GM12873 (cell line): ENCODE data around the gene CORO2B.

Experiments
- TF ChIP-seq, protein P1 (sequence below): IDR thresholded peaks from 2 replicates; pipeline ENCODE4 v1.5.1; 2012; ENCODE audit warnings: low read depth, mild to moderate bottlenecking, moderate library complexity, low read length, control low read depth; ENCODE audit not compliant: insufficient read depth; ENCODE audit errors: missing control alignments

Gene CORO2B

DNA sequence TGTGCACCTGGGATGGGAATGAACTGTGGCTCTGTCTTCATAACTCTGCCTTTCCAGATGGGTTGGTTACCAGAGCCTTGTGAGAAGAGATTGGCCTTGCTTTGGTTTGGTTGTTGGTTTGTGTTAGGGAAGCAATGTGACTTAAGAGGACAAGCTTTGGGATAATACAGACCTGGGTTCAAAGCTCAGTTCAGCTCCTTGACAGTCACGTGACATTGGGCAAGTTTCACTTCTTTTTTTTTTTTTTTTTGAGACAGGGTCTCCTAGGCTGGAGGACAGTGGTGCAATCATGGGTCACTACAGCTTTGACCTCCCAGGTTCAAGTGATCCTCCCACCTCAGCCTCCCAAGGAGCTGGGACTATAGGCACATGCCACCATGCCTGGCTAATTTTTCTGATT, 42.7 kb downstream of the CORO2B start:
- TF ChIP-seq, protein P1, sequence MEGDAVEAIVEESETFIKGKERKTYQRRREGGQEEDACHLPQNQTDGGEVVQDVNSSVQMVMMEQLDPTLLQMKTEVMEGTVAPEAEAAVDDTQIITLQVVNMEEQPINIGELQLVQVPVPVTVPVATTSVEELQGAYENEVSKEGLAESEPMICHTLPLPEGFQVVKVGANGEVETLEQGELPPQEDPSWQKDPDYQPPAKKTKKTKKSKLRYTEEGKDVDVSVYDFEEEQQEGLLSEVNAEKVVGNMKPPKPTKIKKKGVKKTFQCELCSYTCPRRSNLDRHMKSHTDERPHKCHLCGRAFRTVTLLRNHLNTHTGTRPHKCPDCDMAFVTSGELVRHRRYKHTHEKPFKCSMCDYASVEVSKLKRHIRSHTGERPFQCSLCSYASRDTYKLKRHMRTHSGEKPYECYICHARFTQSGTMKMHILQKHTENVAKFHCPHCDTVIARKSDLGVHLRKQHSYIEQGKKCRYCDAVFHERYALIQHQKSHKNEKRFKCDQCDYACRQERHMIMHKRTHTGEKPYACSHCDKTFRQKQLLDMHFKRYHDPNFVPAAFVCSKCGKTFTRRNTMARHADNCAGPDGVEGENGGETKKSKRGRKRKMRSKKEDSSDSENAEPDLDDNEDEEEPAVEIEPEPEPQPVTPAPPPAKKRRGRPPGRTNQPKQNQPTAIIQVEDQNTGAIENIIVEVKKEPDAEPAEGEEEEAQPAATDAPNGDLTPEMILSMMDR: no peak

DNA sequence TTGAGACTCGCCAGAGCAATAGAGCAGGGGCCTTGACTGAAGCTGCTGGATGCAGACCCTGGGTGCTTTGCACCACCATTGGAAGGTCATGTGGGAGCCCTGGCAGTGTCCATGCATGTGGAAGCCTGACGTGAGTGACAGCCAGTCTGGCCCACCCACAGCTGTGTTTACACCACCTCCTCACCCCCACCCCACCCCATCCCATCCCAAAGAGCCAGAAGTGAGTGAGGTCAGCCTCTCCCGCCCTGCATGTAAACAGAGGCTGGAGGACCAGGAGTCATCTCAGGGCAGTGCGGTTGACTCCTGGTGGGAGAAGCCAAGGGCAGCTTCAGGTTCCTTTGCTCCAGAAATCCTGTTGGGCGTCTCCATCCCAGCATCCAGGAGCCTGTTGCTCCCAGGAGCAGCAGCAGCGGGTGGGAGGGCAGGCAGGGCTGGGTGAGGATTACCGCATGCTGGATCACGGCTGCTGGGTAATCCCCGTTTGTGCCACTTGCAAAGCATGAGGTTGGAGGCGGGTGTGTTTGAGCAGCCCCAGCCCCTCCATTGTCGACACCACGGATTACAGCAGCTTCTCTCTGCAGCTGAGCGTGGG, 44.6 kb downstream of the CORO2B start:
- TF ChIP-seq, protein P1: no peak

DNA sequence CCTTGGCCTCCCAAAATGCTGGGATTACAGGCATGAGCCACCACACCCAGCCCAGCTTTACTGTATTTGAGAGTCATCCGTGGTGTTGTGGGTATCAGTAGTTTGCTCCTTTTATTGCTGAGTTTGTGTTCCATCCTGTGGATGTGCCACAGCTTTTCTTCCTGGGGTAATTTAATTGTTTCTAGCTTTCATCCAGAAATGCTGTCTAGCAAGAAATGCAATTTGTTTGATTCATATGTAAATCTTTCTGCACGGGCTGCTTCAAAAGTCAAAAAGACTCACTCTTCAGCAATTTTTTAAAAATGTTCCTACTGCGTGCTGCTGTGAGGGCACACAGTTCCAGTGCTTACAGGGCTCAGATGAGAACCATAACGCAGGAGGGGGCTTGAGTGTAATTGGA, 47.1 kb downstream of the CORO2B start:
- TF ChIP-seq, protein P1: no peak

DNA sequence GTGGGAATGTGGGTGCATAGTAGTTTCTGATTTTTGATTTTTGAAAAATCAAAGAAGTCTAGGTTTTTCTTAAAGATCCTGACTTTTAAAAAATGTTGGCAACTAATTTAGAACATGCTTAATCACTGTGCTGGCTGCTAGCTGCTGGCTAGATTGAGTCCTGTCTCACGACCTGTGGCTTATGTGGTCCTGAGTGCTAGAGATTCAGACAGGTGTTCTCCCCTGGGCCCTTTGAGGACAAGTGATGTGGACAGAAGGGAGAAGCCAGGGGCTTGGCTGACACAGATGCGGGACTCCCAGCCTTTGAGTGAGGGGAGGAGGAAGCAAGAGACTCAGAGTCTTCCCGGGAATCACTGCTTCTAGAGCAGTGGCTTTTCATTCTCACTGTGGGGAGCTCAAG, 47.5 kb downstream of the CORO2B start:
- TF ChIP-seq, protein P1: no peak

DNA sequence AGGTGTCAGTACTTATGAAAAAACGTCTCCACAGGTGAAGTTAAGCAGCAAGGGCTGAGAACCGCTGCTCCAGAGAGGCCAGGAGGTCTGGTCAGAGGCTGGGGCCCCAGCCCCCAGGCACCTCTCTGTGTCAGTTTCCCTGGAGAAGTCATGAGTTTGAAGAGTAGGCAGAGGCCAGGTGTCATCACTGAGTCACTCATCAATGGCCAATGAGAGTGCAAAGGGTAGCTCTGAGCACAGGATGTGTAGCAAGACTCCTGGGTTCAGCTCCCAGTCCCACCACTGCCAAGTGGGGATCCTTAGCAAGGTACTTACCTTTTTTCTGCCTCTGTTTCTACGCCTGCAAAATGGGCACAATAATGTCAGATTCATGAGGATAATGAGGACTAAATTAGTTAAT, 47.9 kb downstream of the CORO2B start:
- TF ChIP-seq, protein P1: no peak

DNA sequence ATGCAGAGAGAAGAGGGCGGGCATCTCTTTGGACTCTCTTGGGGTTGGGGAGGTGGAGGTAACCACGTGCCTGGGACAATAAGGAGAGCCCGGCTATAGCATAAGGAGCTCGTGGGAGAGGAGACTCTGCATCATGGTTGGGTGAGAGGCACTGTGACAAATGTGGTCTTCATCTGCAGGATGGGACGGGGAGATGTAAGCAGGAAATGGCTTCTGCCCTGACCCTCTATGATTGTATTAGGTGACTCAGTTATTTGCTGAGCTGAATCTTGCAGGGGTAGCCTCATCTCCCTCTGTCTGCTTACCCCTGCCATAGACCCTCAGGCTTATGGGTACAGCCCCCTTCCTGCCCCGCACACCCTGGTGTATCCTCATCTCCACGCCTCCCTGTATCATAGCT, 48.7 kb downstream of the CORO2B start:
- TF ChIP-seq, protein P1: no peak

DNA sequence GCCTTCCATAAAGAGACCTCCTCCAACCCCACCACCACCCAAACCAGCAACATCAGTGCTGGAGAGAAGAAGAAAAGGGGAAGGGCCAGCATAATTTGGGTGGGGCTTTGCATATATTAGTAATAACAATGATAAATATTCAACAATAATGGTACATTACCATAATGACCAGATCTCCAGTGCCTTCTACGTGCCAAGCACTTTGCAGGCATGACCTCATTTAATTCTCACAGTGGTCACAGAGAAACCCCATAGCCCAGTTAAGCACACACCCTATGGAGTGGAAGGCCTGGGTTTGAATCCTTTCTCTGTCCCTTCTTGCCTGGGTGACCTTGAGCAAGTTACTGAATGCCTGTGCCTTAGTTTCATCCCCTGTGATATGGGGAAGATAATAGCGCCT, 49.2 kb downstream of the CORO2B start:
- TF ChIP-seq, protein P1: no peak
